Right atrium auricular region (tissue), 2 donors: Measurements from ENCODE around the gene HDAC9. TPM values are rescaled to one million over a fixed set of nuclear protein-coding genes. Genes with fewer than 3 reads are reported as not detected.

Experiments used
- DNase-seq: peaks from one replicate; pipeline ENCODE4 v3.0.0-alpha.2; 2019; ENCODE audit warnings: low spot score
- H3K27ac ChIP-seq, 2 donors: fragments of 200-600 bp; sonication (generic); 1 replicate in 1 of 2; 2 replicates in 1 of 2; pipeline ENCODE4 v1.5.1; 2016 to 2019
- H3K27me3 ChIP-seq, 2 donors: fragments of 200-600 bp; sonication (generic); one replicate each; pipeline versions ENCODE4 v1.5.1 to v1.6.0; 2017 to 2019
- H3K36me3 ChIP-seq: fragments of 200-600 bp; sonication (generic); one replicate; pipeline ENCODE4 v1.5.1; 2016
- H3K4me1 ChIP-seq, 2 donors: fragments of 200-600 bp; sonication (generic); one replicate each; pipeline versions ENCODE4 v1.5.1 to v1.6.0; 2017 to 2019
- H3K4me3 ChIP-seq, 2 donors: fragments of 200-600 bp; sonication (generic); 1 replicate in 1 of 2; 2 replicates in 1 of 2; pipeline ENCODE4 v1.5.1; 2017 to 2019; ENCODE audit warnings: mild to moderate bottlenecking in 1 of 2, moderate library complexity in 1 of 2
- H3K9me3 ChIP-seq, 2 donors: fragments of 200-600 bp; sonication (generic); one replicate each; pipeline ENCODE4 v1.5.1; 2019
- CTCF ChIP-seq, 2 donors: fragments of 200-600 bp; sonication (generic); IDR thresholded peaks; one replicate each; pipeline ENCODE4 v1.5.1; 2019; ENCODE audit warnings: antibody characterized with exemption in 2 of 2
- total RNA-seq, 2 donors: library from RNA; depleted of rRNA; stranded (reverse); fragments of >200 nt; gene quantifications; one replicate each; pipeline ENCODE4 v1.1.0, GENCODE V29; 2016

HDAC9 gene
- total RNA-seq, 2 donors from 2014 or later: 16.6 to 28.0 TPM

GRCh38 chr7:18675579-18675978 lies 180.0 kb downstream of the HDAC9 start:
- H3K9me3 ChIP-seq: no peaks in the 10 kb centered on the region

GRCh38 chr7:18679261-18679660 lies 183.7 kb downstream of the HDAC9 start:
- Histone ChIP-seq H3K4me1 (no peaks in the 10 kb centered on the region), H3K4me3 (no peak overlapping the region), H3K9me3 (no peaks in the 10 kb centered on the region), H3K27ac (no peak overlapping the region), H3K27me3 (no peaks in the 10 kb centered on the region), H3K36me3 (no peaks in the 10 kb centered on the region)
- no peak for TF ChIP-seq CTCF (IDR thresholded peaks at IDR 0.05)
- DNase-seq: no peak

More at GRCh38 chr7:18675579-18675978, 180.0 kb downstream of the HDAC9 start:
- Histone ChIP-seq H3K36me3 (no peaks in the 10 kb centered on the region), H3K4me1 (no peaks in the 10 kb centered on the region), H3K27ac (no peak overlapping the region), H3K27me3 (no peaks in the 10 kb centered on the region), H3K4me3 (no peak overlapping the region)
- no peak for TF ChIP-seq CTCF (IDR thresholded peaks at IDR 0.05)
- DNase-seq: no peak

GRCh38 chr7:18680576-18680975 lies 185.0 kb downstream of the HDAC9 start:
- no peak for TF ChIP-seq CTCF (IDR thresholded peaks at IDR 0.05)
- H3K27me3 ChIP-seq: no peaks in the 10 kb centered on the region
- no peak overlapping the region for H3K27ac ChIP-seq
- H3K9me3 ChIP-seq: no peaks in the 10 kb centered on the region
- no peak for DNase-seq
- H3K4me3 ChIP-seq: no peak overlapping the region
- no peaks in the 10 kb centered on the region for H3K4me1 ChIP-seq
- H3K36me3 ChIP-seq: no peaks in the 10 kb centered on the region

- no peak overlapping the region for H3K27ac ChIP-seq
- H3K4me1 ChIP-seq: no peaks in the 10 kb centered on the region
- TF ChIP-seq CTCF (IDR thresholded peaks at IDR 0.05): no peak
- no peaks in the 10 kb centered on the region for H3K9me3 ChIP-seq
- H3K4me3 ChIP-seq: no peak overlapping the region
- H3K36me3 ChIP-seq: no peaks in the 10 kb centered on the region
- no peak for DNase-seq
- H3K27me3 ChIP-seq: no peaks in the 10 kb centered on the region
Observed at GRCh38 chr7:18684916-18685315, 189.4 kb downstream of the HDAC9 start.

GRCh38 chr7:18685971-18686370 lies 190.4 kb downstream of the HDAC9 start:
- no peak for TF ChIP-seq CTCF (IDR thresholded peaks at IDR 0.05)
- H3K4me1 ChIP-seq: no peaks in the 10 kb centered on the region
- no peak overlapping the region for H3K27ac ChIP-seq
- H3K36me3 ChIP-seq: no peaks in the 10 kb centered on the region
- H3K27me3 ChIP-seq: no peaks in the 10 kb centered on the region
- no peaks in the 10 kb centered on the region for H3K9me3 ChIP-seq
- DNase-seq: no peak
- no peak overlapping the region for H3K4me3 ChIP-seq

GRCh38 chr7:18689551-18689950 lies 194.0 kb downstream of the HDAC9 start:
- Histone ChIP-seq H3K27me3 (no peaks in the 10 kb centered on the region), H3K9me3 (no peaks in the 10 kb centered on the region), H3K4me1 (no peaks in the 10 kb centered on the region), H3K36me3 (no peaks in the 10 kb centered on the region), H3K4me3 (no peak overlapping the region), H3K27ac (no peak overlapping the region)
- DNase-seq: no peak
- no peak for TF ChIP-seq CTCF (IDR thresholded peaks at IDR 0.05)
